COLO668 (cell line): Measurements from ENCODE around the gene TPP2.

Experiments used
- DNase-seq: peaks from one replicate; lab custom pipeline; 2025; ENCODE audit not compliant: unreplicated experiment; lab: John Stamatoyannopoulos, UW

TPP2 gene

GRCh38 chr13:102651892-102652291, 55.1 kb downstream of the TPP2 start:
- no peak for DNase-seq

GRCh38 chr13:102654756-102655155, 58.0 kb downstream of the TPP2 start:
- no peak for DNase-seq

- DNase-seq: no peak
Measured at GRCh38 chr13:102657630-102658029, 60.8 kb downstream of the TPP2 start.

- no peak for DNase-seq
Measured at GRCh38 chr13:102658660-102659059, 61.9 kb downstream of the TPP2 start.

- DNase-seq: no peak
Measured at GRCh38 chr13:102659168-102659713, 62.5 kb downstream of the TPP2 start.

- DNase-seq: no peak
Measured at GRCh38 chr13:102667023-102667422, 70.2 kb downstream of the TPP2 start.

GRCh38 chr13:102667911-102668310, 71.1 kb downstream of the TPP2 start:
- no peak for DNase-seq

GRCh38 chr13:102670130-102670529, 73.3 kb downstream of the TPP2 start:
- no peak for DNase-seq

GRCh38 chr13:102675115-102675514, 78.3 kb downstream of the TPP2 start:
- DNase-seq: no peak

GRCh38 chr13:102677122-102677521, 80.3 kb downstream of the TPP2 start:
- no peak for DNase-seq

GRCh38 chr13:102678339-102679107, 81.7 kb downstream of the TPP2 start:
- no peak for DNase-seq

GRCh38 chr13:102679449-102680132, 82.8 kb downstream of the TPP2 start:
- DNase-seq: no peak

- DNase-seq: no peak
Measured at GRCh38 chr13:102680133-102680717, 83.4 kb downstream of the TPP2 start.

- DNase-seq: no peak
Measured at GRCh38 chr13:102680842-102681740, 84.3 kb downstream of the TPP2 start.

- no peak for DNase-seq
Measured at GRCh38 chr13:102682211-102682610, 85.4 kb downstream of the TPP2 start.

GRCh38 chr13:102682727-102683126, 85.9 kb downstream of the TPP2 start:
- DNase-seq: no peak

GRCh38 chr13:102683637-102684036, 86.9 kb downstream of the TPP2 start:
- DNase-seq: no peak

- no peak for DNase-seq
Measured at GRCh38 chr13:102686024-102686423, 89.2 kb downstream of the TPP2 start.

- DNase-seq: no peak
Measured at GRCh38 chr13:102687520-102687919, 90.7 kb downstream of the TPP2 start.

GRCh38 chr13:102688306-102688973, 91.7 kb downstream of the TPP2 start:
- DNase-seq: no peak
